ENCODE data around the gene TMEM170B. TPM values are rescaled to one million over a fixed set of nuclear protein-coding genes. Genes with fewer than 3 reads are reported as not detected.

TMEM170B gene
- 1.1 and 1.6 TPM in 2 replicates for total RNA-seq

GRCh38 chr6:11537229-11538051 is at the start of gene TMEM170B:
TMEM170B (plus strand) TSS chr6:11537749; CDS start chr6:11538278, 529 bp downstream.
- peak; percentile 48 for DNase-seq (ENCODE audit: low read depth)

- no peak for DNase-seq (ENCODE audit: low read depth)
Observed at GRCh38 chr6:11490996-11491395, 46.6 kb upstream of the TMEM170B start.

- no peak for DNase-seq (ENCODE audit: low read depth)
Observed at GRCh38 chr6:11491596-11492463, 45.7 kb upstream of the TMEM170B start.

- DNase-seq (ENCODE audit: low read depth), result no peak
Observed at GRCh38 chr6:11492464-11493290, 44.9 kb upstream of the TMEM170B start.

GRCh38 chr6:11493974-11494373 is 43.6 kb upstream of the TMEM170B start:
- peak; percentile 45 for DNase-seq (ENCODE audit: low read depth)

- peak; percentile 49 for DNase-seq (ENCODE audit: low read depth)
Observed at GRCh38 chr6:11494786-11495564, 42.6 kb upstream of the TMEM170B start.

- DNase-seq (ENCODE audit: low read depth), result no peak
Observed at GRCh38 chr6:11495565-11496145, 41.9 kb upstream of the TMEM170B start.

- peak; percentile 82 for DNase-seq (ENCODE audit: low read depth)
Observed at GRCh38 chr6:11496152-11497060, 41.1 kb upstream of the TMEM170B start.

GRCh38 chr6:11497107-11497506 is 40.4 kb upstream of the TMEM170B start:
- no peak for DNase-seq (ENCODE audit: low read depth)

GRCh38 chr6:11497881-11498280 is 39.7 kb upstream of the TMEM170B start:
- DNase-seq (ENCODE audit: low read depth), result no peak

GRCh38 chr6:11500008-11500407 is 37.5 kb upstream of the TMEM170B start:
- DNase-seq (ENCODE audit: low read depth), result peak; percentile 70

- no peak for DNase-seq (ENCODE audit: low read depth)
Observed at GRCh38 chr6:11509471-11509870, 28.1 kb upstream of the TMEM170B start.

- DNase-seq (ENCODE audit: low read depth), result no peak
Observed at GRCh38 chr6:11514672-11515071, 22.9 kb upstream of the TMEM170B start.

GRCh38 chr6:11515763-11516162 is 21.8 kb upstream of the TMEM170B start:
- DNase-seq (ENCODE audit: low read depth), result no peak

- DNase-seq (ENCODE audit: low read depth), result no peak
Observed at GRCh38 chr6:11522812-11523605, 14.5 kb upstream of the TMEM170B start.

GRCh38 chr6:11525468-11526155 is 11.9 kb upstream of the TMEM170B start:
- DNase-seq (ENCODE audit: low read depth), result peak; percentile 33

- DNase-seq (ENCODE audit: low read depth), result no peak
Observed at GRCh38 chr6:11526156-11526505, 11.4 kb upstream of the TMEM170B start.

- DNase-seq (ENCODE audit: low read depth), result no peak
Observed at GRCh38 chr6:11527274-11527870, 10.2 kb upstream of the TMEM170B start.
